DMS53 treated with DMSO at 0.1 percent for 48 hours (cell line): ENCODE results near the gene SCNN1A.
A peak's percentile ranks its signal among the peaks of the same experiment; 100 is the strongest.
"Not testable (repeated sequence)": the region's sequence is repeated elsewhere in the genome, so short reads cannot be mapped to it uniquely, and the experiment has no call there.

Source experiments
- DNase-seq: peaks from one replicate; lab custom pipeline; 2025; ENCODE audit not compliant: unreplicated experiment; lab: John Stamatoyannopoulos, UW

SCNN1A gene

DNA sequence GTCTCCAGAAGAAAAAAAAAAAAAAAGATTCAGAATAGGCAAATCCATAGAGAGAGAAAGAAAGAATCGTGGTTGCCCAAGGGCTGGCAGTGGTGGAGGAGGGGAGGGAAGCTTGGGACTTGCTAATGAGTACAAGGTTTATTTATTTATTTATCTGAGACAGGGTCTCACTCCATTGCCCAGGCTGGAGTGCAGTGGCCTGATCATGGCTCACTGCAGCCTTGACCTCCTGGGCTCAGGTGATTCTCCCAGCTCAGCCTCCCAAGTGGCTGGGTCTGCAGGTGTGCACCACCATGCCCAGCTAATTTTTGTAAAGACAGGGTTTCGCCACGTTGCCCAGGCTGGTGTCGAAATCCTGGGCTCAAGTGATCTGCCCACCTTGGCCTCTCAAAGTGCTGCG is 23.7 kb downstream of the SCNN1A start:
- DNase-seq: no peak

DNA sequence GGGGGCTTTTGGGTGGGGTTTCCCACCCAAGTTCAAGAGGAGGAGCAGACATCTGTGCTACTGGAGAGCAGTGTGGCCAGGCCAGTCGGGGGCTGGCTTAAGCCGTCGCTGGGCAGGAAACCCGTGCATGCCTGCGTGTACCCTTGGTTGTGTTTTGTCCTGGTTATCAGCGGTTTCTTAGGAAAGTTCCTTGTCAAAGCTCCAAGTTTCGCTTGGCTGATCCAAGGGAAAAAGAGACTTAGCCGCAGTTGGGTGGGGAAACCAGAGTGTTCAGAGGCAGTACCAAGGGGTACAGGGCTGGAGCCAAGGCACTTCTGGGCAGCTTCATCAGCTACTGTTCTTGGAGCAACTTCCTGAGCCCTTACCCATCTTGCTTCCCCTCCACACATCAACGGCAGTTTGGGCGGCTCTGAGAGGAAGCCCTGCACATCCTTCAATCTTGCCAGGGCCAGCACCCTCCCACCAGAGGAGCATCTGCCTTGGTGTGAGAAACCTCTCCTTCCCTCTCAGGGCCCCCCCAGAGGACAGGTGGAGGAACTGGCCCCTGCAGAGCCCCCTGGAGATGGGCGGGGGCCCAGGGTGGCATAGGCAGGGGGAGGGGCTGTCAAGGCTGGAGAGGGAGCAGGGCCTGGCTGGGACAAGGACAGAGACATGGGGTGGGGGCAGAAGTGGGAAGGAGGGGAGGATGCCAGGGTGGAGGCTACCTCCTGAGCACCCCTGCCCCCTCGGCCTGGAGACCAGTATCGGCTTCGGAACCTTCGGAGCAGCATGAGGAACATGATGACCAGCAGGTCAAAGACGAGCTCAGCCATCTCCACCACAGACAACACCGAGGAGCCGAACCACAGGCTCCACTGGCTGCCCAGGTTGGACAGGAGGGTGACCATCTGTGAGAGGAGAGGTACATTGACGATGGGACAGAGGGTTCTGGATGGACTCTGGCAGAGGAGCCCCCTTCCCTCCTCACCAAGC is 27.7 kb downstream of the SCNN1A start:
- DNase-seq: no peak

DNA sequence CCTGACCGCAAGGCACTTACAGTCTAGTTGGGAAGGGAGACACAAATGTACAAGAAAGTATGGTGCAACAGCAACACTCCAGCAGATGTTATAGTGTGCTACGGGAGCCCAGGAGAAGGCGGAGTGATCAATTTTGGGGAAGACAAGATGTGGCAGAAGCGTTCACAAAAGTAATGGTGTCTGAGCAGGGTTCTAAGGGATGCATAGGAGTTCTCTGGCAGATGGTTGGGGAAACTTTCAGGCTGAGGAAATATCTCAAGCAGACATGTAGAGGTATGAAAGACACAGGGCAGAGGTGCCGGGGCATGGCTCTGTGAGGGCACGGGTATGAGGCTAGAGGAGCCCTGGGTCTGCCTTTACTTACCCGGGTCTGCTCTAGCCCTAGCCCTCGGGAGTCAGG is 28.4 kb downstream of the SCNN1A start:
- no peak for DNase-seq

DNA sequence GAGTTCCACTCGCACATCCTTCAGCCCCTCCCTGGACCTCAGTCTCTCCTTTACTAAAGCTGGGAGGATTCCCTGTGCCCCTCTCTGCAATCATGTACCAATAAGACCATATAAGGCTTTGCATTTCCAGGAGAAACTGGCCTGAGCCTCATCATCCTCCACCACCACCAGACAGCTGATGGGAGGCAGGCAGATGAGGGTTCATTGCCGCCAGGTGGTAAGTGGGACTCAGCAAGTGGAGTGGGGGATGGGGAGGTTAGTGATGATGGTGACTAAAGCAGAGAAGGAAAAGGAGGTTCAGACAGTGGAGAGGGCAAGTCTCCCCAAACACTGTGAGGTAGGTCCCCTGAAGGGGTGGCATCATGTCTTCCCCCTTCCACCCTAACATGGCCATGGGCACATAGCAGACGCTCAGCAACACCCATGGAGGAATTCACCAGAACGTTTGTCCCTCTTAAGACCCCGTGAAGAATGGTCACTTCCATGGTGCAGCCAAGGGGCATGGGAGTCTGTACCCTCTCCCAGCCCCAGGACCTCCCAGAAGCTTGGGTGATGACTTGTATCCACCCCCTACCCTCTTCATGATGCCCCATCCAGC is 29.0 kb downstream of the SCNN1A start:
- peak; percentile 26 for DNase-seq

DNA sequence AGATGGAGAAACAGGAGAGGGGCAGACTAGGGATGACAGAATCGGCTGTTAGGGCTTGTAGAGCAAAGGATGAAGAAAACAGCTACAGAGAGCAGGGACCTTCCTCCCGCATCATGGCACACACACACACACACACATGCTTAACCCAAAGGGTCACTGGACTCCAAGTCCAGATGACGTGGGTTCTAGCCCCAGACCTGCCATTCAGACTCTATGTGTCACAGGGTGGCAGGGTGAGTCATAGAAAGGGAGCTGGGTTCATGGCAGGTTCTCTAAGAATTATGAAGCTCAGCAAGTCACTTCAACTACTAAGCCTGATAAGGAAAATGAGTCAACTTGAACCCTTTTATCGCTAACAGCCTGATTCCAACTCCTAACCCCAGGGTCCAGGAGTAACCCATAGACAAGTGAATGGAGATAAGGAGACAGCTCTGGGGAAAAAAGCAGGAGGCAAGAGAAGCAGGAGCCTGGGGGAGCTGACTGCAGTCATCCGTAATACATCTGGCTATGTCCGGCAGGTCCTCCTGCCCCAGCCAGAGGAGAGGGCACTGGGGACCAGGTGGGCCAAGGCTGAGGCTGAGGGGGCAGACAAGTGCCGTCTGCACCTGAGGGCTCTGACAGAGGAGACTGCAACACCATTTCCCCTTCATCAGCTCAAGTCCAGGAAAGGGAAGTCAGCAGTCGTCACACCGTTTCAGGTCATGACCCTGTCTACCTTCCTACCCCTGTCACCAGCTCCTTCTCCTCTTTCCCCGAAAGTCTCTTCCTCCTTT is 29.9 kb downstream of the SCNN1A start:
- peak; percentile 31 for DNase-seq

DNA sequence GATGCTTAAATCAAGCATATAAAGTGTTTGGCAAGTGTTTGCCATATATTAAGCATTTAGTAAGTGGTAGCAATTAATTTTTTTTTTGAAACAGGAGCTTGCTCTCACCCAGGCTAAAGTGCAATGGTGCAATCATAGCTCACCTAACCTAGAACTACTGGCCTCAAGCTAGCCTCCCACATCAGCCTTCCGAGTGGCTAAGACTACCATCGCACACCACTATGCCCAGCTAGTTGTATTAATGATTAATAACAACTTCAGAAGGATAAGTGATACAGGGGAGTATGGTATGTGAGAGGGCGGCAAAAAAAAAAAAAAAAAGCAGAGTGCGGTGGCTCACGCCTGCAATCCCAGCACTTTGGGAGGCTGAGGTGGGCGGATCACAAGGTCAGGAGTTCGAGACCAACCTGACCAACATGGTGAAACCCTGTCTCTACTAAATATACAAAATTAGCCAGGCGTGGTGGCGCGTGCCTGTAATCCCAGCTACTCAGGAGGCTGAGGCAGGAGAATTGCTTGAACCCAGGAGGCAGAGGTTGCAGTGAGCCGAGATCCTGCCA is 31.2 kb downstream of the SCNN1A start:
- DNase-seq: not testable (repeated sequence)

DNA sequence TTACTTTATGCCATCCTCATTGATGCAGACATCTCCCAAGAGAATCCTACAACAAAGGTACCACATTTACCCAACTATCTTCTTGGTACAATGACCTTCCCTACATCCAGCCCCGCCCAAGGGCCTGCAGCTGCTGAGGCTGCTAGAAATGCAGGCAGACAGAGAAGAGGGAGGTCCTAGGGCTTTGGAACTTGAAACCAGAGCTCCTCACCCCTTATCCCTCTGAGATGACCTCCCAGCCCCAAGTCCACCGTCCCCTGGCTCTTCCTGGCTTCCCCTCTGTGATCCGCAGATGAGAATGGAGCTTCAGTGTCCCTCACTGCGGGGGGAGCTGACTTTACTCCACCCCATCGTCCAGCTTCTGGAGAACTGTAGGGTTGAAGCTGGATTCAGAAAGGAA is 31.8 kb downstream of the SCNN1A start:
- no peak for DNase-seq

DNA sequence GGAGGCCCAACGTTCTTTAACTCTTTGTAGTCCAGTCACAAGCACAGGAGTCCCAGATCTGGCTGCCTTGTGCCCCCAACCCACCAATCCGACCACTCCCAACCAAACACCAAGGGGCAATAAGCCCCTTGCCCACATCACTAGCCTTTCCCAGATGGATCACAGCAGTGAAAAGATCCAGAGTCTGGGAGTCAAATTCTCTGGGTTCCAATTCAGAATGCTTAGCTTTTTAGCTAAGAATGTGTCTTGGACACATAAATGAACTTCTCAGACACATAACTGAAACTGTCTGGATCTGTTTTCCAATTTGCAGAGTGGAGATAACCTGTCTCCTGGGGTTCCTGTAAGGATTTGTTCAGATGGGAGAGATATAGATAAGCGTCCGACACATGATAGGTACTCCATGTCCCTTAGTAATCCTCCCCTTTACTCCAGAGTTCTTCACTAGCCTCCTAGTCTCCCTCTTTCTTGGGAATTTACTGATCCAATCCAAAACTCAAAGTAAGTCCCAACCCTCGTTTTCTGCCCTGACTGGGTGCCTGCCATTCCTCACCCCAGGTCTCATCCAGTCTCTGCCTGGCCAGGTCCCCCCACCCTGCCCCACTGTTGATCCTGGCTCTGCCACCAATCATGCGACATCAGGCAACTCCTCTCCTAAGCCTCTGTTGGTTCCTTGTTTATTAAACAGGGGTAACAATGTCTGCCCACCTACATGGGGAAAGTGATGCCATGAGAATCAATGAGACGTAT is 33.0 kb downstream of the SCNN1A start:
- DNase-seq: no peak

DNA sequence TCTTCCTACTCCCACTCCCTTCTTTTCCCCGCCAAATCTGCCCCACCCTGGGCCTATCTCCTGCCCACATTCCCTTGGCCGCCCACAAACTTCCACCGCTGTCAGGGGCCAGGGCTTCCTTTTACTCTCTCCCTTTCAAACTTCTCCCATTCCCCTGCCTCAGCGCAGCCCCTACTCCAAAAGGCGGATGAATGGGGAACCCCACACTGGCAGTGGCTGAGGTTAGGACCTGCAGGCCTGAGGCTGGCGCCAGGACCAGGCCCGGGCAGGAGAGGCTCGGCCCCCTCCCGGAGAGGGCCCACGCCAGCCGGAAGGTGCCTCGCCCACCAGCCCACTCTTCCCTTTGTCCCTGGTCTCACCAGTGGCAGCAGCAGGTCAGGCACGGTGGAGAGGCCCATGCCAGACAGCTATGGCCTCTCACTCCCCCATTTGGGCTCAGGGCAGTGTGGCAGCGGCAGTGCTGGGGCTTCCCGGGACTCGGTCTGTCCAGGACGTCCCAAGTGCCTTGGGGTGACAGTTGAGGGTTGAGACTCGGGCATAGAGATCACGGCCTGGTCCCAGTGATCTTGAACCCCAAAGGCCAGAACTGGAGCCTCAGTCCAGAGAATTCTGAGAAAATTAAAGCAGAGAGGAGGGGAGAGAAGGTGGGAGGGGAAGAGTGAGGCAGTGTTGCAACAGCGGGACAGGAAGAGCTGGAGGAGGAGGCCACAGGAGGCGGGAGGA is 33.8 kb downstream of the SCNN1A start, which contains the start of gene TNFRSF1A:
TNFRSF1A (minus strand) TSS at position 660 of the 723 bp plus-strand sequence; CDS start at position 398, 262 bp downstream.
- DNase-seq: no peak

DNA sequence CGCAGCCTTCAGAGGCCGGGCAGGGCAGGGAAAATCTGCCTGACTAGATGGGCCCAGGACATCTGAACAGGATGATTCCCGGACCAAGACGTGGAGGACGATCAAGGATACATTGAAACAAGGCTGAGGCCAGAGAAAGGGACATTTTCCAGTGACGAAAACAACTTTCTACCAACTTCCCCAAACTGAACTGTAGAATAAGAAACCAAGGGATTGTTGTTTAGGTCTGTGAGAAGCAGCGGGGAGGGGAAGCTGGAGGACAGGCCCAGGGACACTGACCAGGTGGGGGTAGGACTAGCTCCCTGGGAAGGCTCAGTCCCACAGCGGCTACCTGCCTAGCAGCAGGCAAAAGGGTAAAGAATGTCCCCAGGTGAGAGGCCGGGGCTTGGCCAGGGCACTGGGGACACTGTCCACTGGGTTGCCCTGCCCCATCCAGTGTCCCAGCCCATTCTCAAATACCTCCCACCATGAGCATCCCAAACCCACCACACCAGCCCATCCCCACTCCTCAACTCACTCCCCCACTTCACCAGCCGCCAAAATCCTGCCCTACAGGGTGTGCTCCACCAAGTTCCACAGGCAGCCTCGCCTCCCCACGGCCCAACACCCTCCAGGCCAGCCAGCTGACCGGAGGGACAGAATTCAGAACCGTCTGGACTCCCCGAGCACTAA is 34.5 kb downstream of the SCNN1A start:
- DNase-seq: no peak

DNA sequence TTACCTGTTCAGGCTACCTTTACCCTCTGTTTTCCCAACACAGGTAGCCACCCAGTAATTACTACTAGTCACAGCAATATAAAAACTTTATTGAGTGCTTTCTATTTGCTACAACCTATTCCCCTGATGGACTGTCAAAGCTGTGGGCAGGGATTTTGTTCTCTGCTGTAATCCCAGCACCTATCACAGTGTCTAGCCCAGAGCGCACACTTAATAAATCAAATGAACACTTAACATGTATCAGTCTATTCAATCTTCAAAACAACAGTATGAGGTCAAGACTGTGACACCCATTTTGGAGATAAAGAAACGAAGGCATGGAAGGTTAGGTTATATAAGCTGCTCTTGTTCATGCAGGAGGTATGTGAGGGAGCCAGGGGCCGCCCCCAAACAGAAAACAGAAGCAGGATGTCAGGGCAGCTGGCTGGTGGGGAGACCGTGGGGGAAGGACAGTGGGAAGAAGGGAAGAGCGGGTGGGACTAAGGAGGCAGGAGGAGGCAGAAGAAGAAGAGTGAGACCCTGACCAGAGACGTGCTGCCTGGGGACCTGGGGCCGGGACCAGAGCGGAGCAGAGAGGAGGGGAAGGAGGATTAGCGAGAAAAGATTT is 35.2 kb downstream of the SCNN1A start:
- DNase-seq: no peak

DNA sequence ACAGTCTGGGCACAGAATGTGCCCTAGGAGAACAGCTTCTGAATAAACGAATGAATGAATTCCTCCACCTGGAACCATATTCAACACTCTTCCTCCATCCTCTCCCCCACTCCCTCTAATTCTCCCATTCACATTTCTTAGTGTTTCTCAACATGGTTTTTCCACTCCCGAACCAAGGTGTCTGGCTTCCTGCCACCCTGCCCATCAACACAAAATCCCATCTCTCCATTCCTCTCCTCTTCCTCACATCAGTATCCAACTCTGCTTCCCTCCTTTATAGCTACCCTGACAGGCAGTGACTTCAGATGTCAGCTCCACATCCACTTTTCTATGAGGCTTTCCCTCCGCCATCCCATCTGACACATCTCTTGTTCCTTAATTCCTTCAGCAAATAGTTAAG is 36.4 kb downstream of the SCNN1A start:
- DNase-seq: no peak

DNA sequence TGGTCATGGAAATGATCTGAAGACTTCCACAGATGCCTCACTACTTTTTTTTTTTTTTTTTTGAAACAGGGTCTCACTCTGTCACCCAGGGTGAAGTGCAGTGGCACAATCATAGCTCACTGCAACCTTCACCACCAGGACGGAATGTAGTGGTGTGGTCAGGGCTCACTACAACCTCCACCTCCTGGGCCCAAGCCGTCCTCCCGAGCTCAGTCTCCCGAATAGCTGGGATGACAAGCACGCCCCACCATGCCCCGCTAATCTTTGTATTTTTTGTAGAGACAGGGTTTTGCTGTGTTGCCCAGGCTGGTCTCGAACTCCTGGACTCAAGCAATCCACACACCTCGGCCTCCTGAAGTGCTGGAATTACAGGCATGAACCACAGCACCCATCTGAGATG is 36.8 kb downstream of the SCNN1A start:
- DNase-seq: not testable (repeated sequence)

DNA sequence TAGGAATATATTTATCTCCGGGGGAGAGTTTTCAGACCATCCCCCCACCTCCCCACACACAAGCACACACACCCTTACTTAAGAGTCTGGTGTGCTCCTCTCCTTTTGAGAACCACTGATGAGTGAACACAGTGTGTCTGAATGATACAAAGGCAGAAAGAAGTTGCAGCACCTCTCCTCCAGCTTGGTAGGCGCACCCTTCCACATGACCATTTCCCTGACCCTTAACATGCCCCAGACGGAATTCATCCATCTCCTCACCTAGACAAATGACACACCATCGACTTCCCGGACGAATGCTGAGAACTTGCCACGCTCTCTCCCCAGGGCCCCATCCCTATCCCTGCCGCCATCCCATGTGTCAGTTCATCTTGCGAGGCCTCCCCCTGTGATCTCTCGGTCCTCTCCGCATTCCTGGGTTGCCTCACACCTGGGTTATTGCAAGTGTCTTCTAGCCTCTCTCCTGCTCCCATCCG is 37.4 kb downstream of the SCNN1A start:
- DNase-seq: no peak

DNA sequence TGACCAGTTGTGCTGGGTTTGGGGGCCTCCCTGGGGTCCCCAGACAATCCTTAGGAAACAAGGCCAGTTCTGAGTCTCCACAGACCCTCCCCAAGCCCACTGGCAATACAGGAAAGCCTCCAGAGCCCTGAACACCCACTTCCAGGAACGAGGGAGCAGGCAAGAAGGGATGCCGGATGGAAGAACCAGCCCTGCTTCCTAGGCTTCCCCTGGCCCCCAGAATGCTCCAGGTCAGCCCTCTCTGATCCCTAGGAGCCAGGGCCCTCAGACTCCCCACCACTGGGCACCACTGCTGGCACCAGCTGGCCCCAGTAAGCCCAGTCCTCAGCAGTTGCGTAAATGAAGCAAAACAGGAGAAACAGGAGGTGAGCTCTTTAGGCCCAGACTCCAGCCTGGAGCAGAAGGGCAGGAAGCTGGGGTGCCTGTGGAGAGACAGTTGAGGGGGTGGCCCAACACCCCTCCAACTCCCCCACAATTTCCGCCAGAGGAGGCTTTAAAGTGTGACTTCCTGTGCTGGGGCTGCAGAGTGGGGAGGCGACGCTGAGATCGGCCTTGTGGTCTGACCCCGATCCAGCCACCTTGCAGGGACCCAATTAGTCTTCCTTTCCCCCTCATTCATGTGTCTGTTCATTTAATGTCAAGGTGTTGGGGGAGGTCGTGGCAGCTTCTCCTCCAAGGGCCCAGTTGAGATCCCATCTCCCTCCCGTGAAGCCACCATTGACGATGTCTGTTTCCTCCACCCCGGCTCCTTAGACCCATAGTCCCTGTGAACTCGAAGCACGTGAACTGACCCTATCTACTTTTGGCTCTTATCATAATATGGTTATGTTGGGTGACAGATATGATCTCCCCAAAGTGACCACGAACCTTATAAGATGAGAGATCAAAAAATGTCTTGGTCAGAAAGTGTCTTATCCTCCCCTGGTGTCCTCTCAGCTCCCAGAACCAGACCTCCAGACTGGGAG is 38.2 kb downstream of the SCNN1A start:
- DNase-seq: no peak

DNA sequence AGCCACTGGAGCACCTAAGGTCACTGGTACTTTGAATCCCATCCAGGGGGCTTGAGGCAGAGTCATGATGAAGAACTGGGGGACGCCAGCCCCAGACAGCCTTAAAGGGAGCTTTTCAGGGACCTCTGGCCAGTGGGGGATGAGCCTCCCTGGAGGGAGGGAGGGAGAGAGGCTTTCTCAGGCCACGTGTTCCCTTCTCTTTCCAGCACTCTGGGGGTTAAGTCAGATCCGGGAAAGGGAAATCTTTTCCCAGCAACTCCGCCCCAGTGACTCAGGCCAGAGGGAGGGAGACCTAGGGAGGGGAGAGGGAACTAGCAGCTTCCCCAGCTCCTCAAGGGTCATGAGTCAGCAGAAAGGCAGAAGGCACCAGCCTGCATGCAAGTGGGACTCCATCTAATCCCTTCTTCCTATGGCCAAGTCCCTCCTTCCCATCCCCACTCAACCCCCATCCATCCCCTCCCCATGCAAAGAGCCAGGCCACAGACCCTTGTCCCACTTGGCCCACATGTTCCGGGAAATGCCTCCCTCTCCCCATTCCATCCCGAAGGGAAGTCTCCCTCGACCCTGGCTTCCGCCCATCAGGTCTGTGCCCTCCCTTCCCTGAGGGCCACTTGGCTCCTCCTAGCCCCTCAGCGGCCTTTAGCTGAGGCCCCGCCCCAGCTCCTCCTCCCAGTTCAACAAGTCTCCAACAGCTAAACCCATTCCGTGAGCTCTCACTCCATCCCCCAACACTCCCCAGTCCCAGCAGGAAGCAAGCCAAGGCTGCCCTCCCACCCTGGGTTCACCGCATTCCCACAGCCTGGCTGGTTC is 39.1 kb downstream of the SCNN1A start:
- peak; percentile 99 for DNase-seq
